Measurements from ENCODE around the gene PLCB1. TPM values are rescaled to one million over a fixed set of nuclear protein-coding genes. Genes with fewer than 3 reads are reported as not detected.
"Not testable (repeated sequence)": the region's sequence is repeated elsewhere in the genome, so short reads cannot be mapped to it uniquely, and the experiment has no call there.

PLCB1 gene
- total RNA-seq, 1 donor from 2014 or later = 10.8 TPM

DNA sequence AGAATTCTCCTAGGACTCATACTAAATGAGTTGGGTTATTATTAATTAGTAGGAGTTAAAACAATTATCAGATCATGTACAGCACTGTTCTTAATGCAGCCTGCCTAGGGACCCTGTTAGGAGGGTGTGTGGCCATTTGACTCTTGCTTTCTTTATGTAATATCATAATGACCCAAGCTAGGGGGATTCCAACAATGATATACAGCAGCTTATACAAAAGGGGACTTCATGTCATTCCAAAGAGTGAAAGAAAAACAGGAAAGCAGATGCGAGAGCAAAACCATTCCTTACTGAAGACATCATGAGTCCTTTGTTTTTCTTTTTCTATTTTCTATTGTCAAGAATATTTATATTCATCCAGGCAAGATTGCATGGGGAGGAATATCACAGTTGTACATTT lies 455.2 kb downstream of the PLCB1 start:
- no peak overlapping the region for H3K27ac Mint-ChIP-seq (ENCODE audit: unreplicated experiment)
- H3K27me3 Mint-ChIP-seq (ENCODE audit: low read depth) = no peaks in the 10 kb centered on the region
- no peak overlapping the region for H3K4me3 Mint-ChIP-seq (ENCODE audit: unreplicated experiment)
- peaks cover 14% of the 10 kb centered on the region for H3K4me1 Mint-ChIP-seq (ENCODE audit: low read depth)
- TF ChIP-seq, protein P1, sequence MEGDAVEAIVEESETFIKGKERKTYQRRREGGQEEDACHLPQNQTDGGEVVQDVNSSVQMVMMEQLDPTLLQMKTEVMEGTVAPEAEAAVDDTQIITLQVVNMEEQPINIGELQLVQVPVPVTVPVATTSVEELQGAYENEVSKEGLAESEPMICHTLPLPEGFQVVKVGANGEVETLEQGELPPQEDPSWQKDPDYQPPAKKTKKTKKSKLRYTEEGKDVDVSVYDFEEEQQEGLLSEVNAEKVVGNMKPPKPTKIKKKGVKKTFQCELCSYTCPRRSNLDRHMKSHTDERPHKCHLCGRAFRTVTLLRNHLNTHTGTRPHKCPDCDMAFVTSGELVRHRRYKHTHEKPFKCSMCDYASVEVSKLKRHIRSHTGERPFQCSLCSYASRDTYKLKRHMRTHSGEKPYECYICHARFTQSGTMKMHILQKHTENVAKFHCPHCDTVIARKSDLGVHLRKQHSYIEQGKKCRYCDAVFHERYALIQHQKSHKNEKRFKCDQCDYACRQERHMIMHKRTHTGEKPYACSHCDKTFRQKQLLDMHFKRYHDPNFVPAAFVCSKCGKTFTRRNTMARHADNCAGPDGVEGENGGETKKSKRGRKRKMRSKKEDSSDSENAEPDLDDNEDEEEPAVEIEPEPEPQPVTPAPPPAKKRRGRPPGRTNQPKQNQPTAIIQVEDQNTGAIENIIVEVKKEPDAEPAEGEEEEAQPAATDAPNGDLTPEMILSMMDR (IDR thresholded peaks at IDR 0.05) = no peak
- H3K9me3 Mint-ChIP-seq (ENCODE audit: low read depth) = no peaks in the 10 kb centered on the region
- no peaks in the 10 kb centered on the region for H3K36me3 Mint-ChIP-seq (ENCODE audit: low read depth)
- DNase-seq (ENCODE audit: low spot score) = no peak

DNA sequence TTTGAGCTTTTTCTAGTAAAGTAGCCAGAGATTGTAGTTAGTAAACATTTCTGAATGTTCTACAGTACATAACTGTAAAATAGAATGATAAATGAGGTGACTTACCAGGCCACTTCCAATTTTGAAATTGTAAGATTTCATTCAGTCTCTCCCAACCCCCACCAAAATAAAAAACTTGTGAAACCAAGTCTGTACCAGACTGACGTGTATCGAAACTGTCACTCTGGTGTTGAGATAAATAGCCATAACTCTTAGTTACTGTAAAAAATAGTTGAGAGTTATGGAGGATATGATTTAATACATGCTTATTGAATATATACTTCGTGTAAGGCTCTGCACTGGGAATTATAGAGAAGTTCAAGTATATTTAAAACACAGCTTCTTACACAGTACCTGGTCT lies 455.7 kb downstream of the PLCB1 start:
- no peak for DNase-seq (ENCODE audit: low spot score)
- TF ChIP-seq, protein P1 (IDR thresholded peaks at IDR 0.05) = no peak
- Mint-ChIP-seq H3K27ac (ENCODE audit: unreplicated experiment) (no peak overlapping the region), H3K36me3 (ENCODE audit: low read depth) (no peaks in the 10 kb centered on the region), H3K27me3 (ENCODE audit: low read depth) (no peaks in the 10 kb centered on the region), H3K9me3 (ENCODE audit: low read depth) (no peaks in the 10 kb centered on the region), H3K4me3 (ENCODE audit: unreplicated experiment) (no peak overlapping the region), H3K4me1 (ENCODE audit: low read depth) (peaks cover 14% of the 10 kb centered on the region)

DNA sequence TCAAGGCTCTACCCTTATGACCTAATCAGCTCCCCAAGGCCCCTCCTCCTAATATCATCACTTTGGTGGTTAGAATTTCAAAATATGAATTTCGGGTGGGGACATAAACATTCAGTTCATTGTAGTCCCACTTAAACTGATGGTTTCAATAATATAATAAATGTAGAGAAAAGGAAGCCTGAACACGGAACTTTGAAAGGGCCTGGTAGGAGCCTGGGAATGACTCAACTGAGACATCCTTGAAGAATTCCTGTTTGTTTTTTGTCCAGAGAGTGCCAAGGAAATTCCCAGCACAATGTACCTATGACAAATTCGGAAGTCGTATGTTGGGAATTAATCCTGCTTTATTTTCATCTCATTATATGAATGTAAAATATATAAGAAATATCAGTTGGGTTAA lies 457.9 kb downstream of the PLCB1 start:
- Mint-ChIP-seq H3K27me3 (ENCODE audit: low read depth) (no peaks in the 10 kb centered on the region), H3K4me1 (ENCODE audit: low read depth) (peaks cover 5% of the 10 kb centered on the region), H3K36me3 (ENCODE audit: low read depth) (no peaks in the 10 kb centered on the region), H3K9me3 (ENCODE audit: low read depth) (peaks cover 6% of the 10 kb centered on the region), H3K4me3 (ENCODE audit: unreplicated experiment) (no peak overlapping the region), H3K27ac (ENCODE audit: unreplicated experiment) (no peak overlapping the region)
- TF ChIP-seq, protein P1 (IDR thresholded peaks at IDR 0.05) = no peak
- DNase-seq (ENCODE audit: low spot score) = no peak

DNA sequence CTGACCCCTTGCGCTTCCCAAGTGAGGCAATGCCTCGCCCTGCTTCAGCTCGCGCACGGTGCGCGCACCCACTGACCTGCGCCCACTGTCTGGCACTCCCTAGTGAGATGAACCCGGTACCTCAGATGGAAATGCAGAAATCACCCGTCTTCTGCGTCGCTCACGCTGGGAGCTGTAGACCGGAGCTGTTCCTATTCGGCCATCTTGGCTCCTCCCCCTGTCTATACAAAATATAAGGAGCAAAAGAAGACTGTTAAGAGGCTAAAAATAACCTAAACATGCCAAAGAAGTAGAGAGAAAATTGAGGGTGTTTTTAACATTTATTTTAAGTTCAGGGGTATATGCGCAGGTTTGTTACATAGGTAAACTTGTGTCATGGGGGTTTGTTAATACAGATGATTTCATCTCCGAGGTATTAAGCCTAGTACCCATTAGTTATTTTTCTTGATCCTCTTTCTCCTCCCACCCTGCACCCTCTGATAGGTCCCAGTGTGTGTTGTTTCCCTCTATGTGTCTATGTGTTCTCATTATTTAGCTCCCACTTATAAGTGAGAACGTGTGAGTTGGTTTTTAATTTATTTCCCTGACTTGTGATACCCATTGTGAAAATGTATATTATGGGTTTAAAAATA lies 469.0 kb downstream of the PLCB1 start:
- Mint-ChIP-seq H3K4me1 (ENCODE audit: low read depth) (peaks cover 19% of the 10 kb centered on the region), H3K4me3 (ENCODE audit: unreplicated experiment) (peak overlapping the region; percentile 73), H3K27ac (ENCODE audit: unreplicated experiment) (peak overlapping the region; percentile 66)
- not testable (repeated sequence) for H3K9me3 Mint-ChIP-seq (ENCODE audit: low read depth); H3K27me3 Mint-ChIP-seq (ENCODE audit: low read depth); DNase-seq (ENCODE audit: low spot score); H3K36me3 Mint-ChIP-seq (ENCODE audit: low read depth)

DNA sequence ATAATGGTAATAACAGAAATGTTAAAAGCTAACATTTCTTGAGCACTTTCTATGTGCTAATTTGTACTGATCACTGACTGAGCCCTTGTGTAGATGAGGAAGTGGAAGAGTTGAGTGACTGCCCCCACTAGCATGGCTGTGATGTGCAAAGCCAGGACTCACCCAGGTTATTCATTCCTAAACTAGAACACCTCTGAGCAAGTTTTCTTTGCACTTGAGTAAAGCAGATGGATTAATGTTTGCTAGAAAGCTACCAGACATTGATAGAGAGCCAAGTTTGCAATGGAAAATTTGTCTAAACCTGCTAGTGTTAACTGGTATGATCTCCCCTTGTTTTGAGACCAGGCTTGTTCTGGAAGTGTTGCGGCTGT lies 469.5 kb downstream of the PLCB1 start:
- TF ChIP-seq, protein P1 (IDR thresholded peaks at IDR 0.05) = no peak
- H3K4me3 Mint-ChIP-seq (ENCODE audit: unreplicated experiment) = peak overlapping the region; percentile 73
- H3K27ac Mint-ChIP-seq (ENCODE audit: unreplicated experiment) = peak overlapping the region; percentile 9
- peaks cover 4% of the 10 kb centered on the region for H3K9me3 Mint-ChIP-seq (ENCODE audit: low read depth)
- no peaks in the 10 kb centered on the region for H3K36me3 Mint-ChIP-seq (ENCODE audit: low read depth)
- DNase-seq (ENCODE audit: low spot score) = no peak
- peaks cover 19% of the 10 kb centered on the region for H3K4me1 Mint-ChIP-seq (ENCODE audit: low read depth)
- no peaks in the 10 kb centered on the region for H3K27me3 Mint-ChIP-seq (ENCODE audit: low read depth)

All from chondrocyte (in vitro differentiated cells).